HG03039 (cell line): ENCODE measurements around the gene PATE2.

Experiments used
- ATAC-seq: cut with Tn5 transposase; IDR thresholded peaks from one replicate; pipeline ENCODE4 v1.9.1; 2021; ENCODE audit warnings: mild to moderate bottlenecking, moderate library complexity; ENCODE audit not compliant: unreplicated experiment

Gene PATE2

DNA sequence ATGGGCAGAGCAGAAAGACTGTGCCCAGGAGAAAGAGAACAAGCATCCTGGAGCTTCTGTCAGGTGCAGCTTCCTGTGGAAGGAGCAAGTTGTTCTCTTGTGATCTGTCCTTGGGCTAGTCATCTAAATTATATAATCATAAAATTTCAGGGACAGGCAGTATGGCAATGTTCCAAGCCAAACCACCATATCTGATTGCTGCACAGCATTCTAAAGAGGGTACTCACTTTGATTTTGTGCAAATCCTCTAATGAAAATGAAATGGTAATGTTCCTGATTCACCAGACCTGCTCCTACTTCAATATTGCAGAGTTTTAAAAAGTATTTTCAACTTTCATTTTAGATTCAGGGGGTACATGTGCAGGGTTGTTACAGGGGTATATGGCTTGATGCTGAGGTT is at the start of gene PATE2:
Gene PATE2 (minus strand): TSS at position 101 of the 400 bp plus-strand sequence. CDS start 55 bp downstream, at position 46.
- no peak for ATAC-seq

DNA sequence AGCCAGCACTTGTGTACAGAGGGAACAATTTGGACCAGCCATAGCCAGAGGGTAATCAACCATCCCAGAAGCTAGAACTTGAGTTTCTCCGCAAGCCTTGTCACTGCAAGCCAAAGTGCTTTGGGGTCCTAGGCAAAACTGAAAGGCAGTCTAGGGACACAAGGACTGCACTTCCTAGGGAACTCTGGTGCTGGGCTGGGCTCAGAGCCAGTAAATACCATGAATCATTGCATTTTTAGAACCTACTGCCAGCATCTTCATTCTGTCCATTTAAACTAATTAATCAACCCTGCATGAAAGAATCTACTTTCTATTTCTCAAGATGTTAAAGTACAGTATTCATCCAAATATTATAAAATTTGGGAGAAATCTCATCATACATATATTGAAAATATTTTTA is 29.3 kb upstream of the PATE2 start:
- ATAC-seq = no peak

DNA sequence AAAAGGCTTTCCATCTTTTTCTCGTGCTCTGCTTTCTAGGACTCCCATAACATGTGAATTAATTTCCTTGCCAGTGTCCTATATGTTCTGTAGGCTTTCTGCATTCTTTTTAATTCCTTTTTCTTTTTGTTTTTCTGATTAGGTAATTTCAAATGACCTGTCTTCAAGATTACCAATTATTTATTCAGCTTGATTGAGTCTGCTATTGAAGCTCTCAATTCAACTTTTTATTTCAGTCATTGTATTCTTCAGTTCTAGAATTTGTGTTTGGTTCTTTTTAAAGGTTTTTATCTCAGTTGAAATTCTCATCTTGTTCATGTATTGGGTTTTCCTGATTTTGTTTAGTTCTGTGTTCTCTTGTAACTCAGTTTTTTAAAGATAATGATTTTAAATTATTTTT is 23.8 kb upstream of the PATE2 start:
- ATAC-seq = no peak

DNA sequence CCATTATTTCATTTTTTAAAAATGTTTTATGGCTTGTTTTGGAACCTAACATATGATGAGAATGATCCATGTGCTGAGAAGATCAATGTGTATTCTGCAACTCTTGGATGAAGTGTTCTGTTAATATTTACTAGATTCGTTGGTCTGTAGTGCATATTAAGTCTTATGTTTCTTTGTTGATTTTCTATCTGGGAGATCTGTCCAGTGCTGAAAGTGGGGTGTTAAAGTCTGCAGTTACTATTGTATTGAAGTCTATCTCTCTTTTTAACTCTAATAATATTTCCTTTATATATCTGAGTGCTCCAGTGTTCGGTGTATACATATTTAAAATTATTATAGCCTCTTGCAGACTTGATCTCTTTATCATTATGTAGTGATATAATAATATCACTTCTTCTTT is 21.2 kb upstream of the PATE2 start:
- ATAC-seq = no peak

DNA sequence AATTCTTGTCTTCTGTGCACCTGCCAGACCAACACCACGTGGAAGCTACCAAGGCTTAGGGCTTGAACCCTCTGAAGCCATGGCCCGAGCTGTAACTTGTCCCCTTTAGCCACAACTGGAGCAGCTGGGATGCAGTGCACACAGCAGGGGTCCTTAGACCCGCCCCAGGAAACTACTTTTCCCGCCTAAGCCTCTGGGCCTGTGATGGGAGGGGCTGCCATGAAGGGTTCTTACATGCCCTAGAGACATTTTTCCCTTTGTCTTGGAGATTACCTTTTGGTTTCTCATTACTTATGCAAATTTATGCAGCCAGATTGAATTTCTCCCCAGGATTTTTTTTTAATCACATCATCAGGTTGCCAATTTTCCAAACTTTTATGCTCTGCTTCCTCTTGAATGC is 19.0 kb upstream of the PATE2 start:
- no peak for ATAC-seq

DNA sequence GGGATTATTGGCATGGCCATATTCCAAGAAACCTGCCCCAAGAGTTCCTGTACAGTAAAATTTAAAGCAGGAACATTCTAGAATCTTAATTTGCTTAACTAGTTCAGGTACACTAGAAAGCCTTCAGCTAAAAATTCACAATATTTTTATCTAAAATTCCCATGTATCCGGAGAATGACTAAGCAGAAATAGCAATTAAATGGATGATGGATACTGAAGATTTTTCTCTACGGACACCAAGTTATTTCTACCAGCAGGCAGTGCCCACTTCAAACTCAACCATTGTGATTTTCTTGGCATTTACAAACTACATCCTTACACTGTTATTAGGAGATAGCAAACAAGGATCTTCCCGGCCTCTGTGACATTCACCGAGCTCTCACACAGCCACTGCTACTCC is 12.2 kb upstream of the PATE2 start:
- ATAC-seq = no peak

DNA sequence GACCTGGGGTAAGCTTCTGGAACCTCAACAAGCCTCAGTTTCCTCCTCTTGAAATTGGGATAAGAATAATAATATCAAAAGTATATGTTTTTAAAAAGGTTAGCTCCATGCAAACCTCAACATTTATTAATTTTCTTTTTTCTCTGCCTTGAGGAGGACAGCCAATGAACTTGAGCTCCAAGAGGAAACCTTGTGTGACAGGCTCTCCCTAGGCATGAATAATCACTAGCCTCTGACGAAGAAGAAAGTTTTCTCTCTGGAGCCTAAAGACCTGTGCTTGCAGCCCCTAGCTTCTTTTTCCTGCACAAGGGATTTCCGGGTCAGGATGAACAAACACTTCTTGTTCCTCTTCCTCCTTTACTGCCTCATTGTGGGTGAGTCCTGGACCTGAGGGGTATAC is 9.2 kb upstream of the PATE2 start, which contains the start of gene PATE3:
Gene PATE3 (plus strand): TSS at position 301 of the 400 bp plus-strand sequence. CDS start 25 bp downstream, at position 326.
- no peak for ATAC-seq

DNA sequence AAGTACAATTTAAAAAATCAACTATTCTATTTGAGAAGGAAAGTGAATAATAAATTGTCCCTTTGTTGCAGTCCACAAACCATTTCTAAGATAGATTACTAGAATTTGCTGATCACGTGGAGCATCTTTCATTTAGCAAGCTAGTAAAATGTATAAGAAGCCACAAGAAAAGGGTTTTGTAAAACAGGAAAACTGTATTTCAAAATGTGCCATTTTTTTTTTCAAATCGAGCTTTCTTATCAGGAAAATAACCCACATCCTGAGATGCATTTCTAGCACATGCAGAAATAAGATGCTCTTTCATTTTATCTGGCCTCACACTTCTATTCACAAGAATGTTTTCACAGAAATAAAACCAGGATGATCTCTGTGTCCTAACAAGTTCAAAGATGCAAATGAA is 6.0 kb upstream of the PATE2 start:
- no peak for ATAC-seq

DNA sequence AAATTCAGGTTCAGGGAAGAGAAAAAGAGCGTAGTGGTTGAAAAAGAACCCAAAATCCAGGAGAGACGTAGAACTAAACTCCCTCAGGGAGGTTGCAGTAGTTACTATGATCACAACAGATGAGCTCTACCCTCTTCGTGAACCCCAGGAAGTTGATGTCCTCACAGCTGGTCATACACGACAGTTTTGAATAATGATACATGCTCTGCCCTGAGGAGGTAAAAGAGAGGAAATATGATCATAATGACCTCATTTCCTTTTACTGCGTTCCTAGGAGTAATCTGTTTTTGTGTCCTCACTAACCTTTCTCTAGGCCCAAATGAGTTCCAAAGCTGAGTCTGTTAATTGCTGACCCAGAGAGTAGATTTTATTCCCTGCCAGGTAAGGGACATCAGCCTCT is 1.3 kb downstream of the PATE2 start:
- ATAC-seq = no peak

DNA sequence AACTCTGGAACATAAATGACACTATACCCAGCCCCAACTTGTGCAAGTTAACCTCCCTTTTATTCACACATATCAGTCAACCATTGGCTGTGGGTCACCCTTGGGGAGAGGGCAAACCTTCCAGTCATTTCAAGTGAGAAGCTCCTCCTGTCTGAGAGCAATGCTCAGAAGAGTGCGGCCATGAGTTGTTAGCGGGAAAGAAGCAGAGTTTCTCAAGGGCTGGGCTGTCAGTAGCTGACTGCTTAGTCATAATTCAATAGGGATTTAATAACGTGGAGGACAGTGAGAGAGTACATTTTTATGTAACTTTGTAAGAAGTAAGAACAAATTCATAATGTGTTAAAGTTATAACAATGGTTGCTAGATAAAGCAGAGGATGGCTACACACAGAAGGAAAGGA is 5.1 kb downstream of the PATE2 start:
- ATAC-seq = no peak

DNA sequence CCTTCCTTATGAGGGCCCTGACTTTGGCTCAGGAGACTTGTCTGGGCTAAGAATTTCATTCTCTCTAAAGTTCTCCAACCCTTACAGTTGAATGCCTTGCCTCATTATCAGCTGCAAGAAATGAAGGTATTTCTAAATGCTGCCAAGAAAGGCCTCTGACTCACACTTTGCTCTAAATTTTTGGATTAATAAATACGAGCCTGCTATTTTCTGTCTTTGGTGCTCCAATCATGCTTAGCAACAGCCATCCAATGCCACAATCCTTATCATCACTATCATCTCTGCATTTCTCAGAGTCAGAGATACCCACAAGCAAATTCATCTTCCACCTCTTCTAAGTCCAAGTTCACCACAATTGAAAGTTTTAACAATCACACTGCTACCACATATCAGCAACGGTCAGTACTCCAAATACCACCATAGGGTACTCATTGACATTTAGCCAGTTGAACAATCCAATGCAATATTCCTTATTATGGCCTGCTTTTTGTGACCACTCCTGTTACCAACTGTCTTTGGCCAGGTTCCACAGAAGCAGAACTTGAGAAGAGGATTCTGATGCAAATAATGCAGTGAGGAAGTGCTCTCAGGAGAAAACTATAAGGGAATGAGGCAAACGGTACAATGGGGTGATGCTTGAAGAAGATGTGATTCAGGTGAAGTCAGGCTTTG is 5.7 kb downstream of the PATE2 start:
- ATAC-seq = no peak

DNA sequence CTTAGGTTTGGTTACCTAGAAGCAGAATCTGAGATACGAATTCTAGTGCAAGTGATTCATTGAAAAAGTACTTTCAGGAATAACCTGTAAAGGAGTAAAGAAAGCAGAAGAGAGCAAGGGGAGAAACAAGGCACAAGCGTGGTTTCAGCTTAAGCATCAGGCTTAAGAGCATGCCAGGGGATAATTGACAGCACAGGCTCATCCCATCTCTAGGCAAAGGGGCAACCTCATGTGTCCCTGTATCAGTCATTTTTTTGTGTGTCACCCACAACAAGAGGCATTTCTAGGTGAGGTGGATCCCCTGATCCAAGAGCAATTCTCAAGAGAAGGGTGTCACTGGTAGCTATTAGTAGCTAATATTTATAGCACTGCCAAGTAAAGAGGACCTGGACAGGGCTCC is 8.0 kb downstream of the PATE2 start:
- no peak for ATAC-seq

DNA sequence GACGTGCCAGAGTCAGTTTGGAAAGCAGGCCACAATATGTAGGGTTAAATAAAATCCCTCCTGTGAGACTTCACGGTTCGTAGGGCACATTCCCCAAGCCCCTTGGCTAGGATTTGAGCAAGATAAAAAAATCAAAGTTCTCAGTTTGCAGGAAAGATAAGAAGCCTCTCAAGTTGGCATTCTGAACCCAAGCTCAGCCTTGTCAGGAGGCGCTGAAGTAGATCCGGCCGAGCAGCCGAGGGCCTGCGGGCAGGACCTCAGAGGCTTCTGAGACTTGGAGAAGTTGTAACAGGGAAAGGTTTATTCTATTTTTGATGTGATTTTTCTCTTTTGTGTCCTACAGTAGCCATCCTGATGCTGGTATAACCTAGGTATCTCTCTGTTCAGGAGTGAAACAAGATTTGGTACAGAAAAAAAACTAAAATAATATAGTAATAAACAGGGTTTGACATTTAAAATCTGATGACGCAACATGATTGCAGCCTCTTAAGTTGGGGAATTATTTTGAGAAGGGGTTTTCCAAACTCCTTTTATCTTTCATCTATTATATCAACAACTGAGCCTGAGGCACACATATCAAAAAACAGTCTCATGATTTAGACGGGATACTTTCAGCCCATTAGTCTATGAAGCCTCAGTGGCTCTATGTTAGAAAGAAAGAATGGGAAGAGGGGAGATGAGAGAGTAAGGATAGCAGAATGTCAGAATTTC is 10.1 kb downstream of the PATE2 start:
- no peak for ATAC-seq

DNA sequence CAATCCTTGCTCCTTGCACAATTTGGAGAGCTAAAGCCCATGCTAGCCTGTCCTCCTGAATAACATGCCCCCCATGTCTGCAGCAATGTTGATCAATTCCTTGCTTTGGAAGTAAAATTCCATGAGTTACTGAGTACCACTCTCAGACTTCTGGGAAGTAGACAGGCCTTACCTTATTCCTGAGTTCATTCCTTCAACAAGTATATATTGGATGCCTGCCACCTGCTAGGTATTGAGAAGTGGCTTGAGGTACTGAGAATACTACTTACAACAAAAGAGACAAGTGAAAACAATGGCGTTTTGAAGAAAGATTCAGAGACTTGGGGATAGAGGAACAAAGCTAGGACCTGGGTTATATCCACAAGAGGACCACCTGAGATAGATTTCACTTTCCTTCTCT is 12.4 kb downstream of the PATE2 start:
- no peak for ATAC-seq

DNA sequence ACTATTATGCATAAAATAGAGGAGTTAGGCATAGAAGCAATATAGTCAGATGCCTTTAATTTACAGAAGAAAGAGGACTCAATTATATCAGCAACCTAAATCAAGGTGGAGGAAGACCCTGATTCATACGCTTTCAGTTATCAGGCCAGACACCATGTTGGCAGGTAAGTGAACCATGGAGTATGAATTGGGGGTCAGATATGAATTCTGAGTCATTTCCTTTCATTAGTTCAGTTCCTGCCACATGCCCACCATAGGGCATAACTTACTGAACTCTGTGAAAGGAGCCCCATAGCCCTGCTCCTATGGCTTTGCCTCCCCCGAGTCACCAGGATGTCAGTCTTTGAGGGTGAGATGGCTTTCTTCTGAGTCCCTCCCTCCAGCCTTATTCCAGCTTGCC is 15.1 kb downstream of the PATE2 start:
- no peak for ATAC-seq

DNA sequence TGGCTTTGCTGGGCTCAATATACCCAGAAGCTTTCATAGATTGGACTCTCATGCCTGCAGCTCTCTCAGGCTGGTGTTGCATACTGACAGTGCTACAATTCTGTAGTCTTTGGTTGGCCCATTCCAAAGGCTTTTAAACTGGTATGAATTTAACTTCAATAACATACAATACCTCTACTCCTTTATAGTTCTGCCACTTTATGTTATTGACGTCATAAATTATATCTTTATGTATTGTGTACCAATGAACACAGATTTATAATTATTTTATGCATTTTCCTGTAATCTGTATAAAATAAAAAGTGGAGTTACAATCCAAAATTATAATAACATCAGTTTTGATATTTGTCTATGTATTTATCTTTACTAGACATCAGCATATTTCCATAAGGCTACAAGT is 16.2 kb downstream of the PATE2 start:
- ATAC-seq = no peak

DNA sequence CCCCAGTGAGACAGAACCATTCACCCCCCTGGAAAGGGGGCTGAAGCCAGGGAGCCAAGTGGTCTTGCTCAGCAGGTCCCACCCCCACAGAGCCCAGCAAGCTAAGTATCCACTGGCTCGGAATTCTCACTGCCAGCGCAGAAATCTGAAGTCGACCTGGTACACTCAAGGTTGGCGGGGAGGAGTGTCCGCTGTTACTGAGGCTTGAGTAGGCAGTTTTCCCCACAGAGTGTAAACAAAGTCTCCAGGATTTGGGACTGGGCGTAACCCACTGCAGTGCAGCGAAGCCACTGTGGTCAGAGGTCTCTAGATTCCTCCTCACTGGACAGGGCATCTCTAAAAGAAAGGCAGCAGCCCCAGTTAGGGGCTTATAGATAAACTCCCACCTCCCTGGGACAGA is 22.6 kb downstream of the PATE2 start:
- no peak for ATAC-seq

DNA sequence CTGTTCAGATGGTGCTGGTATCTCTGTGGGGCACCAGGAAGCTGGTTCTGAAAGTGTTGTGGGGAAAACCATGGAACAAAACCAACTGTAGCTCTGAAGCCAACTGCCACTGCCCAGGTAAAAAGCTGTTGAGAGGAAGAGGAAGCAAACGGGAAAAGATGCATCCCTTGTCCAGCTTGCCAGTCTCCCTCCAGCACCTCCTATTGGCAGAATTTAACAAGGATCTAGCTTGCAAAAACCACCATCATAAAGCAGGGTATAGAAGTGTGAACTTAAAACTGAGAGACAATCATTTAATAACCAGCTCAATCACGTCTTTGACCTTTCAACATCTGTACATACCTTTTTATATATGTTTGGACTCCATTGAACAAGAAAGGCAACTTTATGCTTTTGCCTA is 28.0 kb downstream of the PATE2 start:
- ATAC-seq = no peak

DNA sequence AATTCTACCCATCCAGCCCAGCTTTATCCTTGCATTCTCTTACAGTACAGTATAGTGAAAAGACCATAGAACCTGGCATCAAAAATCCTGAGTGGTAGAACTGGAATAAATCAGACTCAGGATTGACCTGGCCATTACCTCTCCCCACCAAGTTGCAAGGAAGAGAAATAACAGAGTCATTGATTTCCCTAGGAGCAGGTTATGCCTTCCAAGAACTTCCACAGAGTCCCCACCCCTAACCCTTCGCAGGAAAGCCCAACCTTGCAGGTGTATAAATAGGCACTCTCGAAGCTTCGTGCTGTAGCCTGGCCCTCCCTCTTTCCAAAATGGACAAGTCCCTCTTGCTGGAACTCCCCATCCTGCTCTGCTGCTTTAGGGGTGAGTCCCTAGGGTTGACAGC is 32.6 kb downstream of the PATE2 start, which contains the start of gene PATE1:
Gene PATE1 (plus strand): TSS at position 301 of the 400 bp plus-strand sequence. CDS start 26 bp downstream, at position 327.
- ATAC-seq = no peak

DNA sequence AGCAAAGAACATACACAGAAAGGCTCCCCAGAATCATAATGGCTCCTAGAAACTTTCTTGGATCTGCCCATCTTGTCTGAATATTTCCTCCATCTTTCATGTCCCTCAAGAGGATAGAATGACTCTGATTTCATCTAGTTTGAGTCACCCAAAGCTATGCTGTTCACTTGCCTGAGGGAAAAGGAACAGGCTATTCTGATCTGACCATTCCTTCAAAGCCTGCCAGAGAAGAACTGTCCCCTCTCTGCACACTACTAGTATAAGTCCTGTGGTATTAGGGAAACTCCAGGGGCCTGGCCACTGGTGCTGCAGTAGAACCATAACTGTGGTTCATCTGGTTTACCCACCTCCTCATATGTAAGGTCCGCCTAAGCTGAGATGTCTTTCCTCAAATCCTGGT is 34.9 kb downstream of the PATE2 start:
- no peak for ATAC-seq

DNA sequence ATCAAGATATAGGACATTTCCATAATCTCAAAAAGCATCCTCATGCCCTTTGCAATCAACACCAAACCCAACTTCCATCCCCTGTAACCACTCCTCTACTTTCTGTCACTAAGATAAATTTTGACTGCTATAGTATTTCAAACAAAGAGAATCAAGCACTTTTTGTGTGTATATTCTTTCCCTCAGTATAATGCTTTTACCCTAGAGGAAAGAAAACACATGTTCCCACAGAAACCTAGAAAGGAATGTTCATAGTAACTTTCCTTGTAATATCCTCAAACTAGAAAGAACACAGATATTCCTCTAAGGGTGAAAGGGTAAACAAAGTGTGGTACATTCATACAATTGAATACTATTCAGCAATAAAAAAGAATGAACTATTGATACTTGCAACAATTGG is 38.0 kb downstream of the PATE2 start:
- ATAC-seq = no peak

DNA sequence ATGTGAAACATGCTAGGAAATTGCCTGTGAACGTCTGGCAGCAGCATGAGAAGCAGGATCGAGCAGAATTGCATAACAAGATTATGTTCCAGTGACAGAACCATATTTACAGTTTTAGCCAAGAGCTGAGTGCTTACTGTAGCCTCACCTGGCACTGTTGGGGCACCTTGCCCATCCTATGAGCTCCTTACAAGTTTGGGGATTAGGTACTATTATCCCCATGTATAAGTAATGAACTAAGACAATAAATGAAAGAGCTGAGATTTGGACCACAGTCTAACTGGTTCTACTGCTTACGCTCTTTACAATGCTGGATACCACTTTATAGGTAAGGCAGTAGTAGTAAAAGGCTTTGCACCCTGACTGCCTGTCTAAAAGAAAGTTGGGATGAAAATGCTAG is 49.7 kb downstream of the PATE2 start:
- no peak for ATAC-seq
